M059J (cell line): ENCODE measurements around the gene C4orf54. TPM values are rescaled to one million over a fixed set of nuclear protein-coding genes. Genes with fewer than 3 reads are reported as not detected.

ENCODE experiments used
- DNase-seq: peaks from one replicate; pipeline ENCODE4 v3.0.0-alpha.2; 2012; ENCODE audit warnings: low read depth
- total RNA-seq: library from RNA; depleted of rRNA; stranded (reverse); fragments of >200 nt; shearing (Covaris generic); gene quantifications from 2 replicates; pipeline ENCODE4 v1.2.3, GENCODE V29; 2014; rRNA removed

The C4orf54 gene
- total RNA-seq, 1 experiment from 2014 or later, result 0.37 TPM

DNA sequence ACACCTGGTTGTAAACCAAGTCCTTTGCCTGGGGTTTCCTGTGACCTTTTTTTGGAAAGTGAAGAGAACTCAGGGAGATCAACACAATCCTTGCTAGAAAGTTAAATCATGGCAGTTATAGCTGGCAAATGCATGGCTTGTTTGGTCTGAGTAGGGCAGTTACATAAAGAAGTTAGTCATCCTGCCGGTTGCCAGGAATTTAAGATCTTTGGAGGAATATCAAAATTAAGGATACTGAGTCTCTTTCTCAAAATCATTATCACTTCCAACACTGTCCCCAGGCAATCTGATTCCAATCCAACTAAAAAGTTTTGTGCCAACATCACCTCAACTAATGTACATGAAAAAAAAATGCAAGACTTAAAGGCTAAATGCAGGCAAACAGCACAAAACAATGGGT is 40.3 kb downstream of the C4orf54 start:
- peak; percentile 30 for DNase-seq

DNA sequence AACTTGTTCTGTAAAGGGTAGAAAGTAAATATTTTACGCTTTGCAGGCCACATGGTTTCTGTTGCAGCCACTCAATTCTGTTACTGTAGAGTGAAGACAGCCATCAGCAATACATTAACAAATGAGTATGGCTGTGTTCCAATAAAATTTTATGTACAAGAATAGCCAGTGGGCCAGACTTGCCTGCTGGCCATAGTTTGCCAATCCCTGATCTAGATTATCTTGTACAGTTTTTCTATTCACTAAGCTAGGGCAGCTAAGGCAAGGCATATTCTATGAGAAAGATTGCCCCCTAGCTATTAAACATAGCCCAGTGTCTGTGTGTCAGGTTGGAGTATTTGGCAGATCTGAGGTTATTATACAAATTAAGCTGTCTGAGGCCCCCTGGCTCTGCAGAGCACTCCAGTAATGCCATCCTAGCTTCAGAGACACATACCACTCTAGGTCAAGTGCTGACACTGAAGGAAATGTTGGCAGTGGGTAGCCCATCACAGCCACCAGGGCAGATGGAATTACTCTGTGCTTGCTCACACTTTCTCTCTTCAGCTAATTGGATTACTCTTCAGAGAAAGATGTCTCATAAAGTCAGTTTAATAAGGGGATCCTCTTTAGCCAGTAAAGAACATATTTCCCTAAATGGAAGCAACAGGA is 42.3 kb downstream of the C4orf54 start:
- no peak for DNase-seq

DNA sequence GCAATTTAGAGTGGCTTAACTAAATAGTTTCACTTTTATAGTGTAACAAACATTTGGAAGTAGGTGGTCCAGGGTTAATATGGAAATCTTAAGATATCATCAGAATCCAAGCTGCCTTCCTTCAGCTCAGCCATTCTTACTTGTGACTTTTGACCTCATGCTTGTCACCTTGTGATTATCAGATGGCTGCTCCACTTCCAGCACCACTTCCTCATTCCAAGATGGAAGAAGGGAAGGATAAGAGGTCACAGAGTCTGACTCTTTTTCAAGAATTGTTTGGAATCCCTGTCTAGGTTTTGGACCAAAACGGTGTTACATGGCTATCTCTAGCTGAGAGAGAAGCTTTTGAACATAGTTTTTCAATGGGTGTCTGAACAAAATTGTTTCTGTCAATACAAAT is 43.1 kb downstream of the C4orf54 start:
- no peak for DNase-seq

DNA sequence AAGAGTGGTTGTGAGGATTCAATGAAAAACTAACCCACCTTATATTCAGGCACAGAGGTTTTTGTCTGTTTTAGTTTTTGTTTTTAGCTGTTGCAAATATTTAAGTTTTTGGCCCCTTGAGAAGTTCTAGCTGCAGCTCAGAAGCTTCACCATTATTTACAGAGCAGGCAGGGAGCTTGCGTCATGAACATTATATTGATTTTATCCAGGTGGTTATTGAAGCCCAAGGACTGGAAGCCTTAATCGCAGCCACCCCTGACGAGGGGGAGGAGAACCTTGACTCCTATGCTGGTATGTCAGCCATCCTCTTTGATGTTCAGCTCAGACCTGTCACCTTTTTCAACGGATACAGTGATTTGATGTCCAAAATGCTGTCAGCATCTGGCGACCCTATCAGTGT is 44.9 kb downstream of the C4orf54 start:
- no peak for DNase-seq

DNA sequence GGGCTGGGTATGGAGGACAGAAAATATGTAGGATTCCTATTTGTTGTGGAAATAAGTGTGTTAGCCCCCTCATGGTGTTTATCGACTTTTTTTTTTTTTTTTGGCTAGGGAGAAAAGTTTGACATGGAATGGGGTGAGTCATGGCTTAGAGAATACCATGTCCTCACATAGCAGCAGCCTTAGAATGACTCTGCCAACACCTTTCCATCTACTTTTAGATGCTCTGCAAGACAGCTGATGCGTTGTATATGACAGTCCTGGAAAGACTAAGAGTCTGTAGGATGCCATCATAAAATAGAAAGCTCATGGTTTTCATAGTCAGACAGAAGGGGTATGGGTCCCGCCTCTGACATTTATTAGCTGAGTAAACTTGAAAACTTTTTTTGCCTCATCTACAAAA is 45.3 kb downstream of the C4orf54 start:
- peak; percentile 5 for DNase-seq

DNA sequence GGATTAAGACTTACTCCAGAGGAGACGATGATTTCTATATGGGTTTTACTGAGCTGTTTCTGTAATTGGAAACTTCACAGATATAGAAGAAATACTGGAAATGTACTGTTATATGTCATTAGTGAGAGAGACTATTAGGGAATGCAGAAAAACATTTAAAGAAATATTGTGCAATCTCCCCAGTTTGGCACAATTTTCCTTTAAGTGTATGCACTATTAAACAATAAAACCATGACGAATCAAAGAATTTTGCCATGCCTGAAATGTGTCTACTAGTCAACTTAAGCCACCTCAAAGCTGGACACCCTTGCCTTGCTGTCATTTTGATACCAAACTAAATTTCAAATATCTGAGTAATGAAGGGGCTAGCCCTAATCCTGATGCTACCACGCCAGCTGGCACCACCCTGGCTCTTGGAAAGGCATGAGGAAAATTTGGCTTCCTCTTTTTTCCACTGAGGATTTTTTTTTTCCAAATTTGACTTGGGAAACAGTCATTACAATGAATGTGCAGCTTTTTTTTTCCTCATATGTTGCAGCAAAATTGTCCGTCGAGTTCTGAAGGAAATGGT is 46.9 kb downstream of the C4orf54 start:
- peak; percentile 46 for DNase-seq

DNA sequence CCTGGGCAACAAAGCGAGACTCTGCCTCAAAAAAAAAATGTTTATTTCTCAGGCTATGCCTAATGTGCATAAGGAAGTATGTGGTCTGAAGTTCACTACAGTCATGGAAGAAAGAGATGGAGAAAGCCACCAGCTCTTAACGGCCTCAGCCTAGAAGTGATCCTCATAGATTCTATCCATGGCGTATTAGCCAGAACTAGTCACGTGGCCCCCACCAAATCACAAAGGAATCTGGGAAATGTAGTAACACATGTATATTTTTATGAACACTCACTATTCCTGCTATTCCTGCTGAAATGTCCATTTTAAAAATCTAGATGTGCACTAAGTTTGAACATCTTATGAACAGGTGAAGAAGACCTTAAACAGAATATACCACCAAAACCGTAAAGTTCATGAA is 49.2 kb downstream of the C4orf54 start:
- no peak for DNase-seq

Other genes starting within 250 kb of the C4orf54 start
- not detected in 2 replicates for gene ADH7, start 222.5 kb downstream of the C4orf54 start, total RNA-seq
- not detected in 2 replicates for gene C4orf17, start 146.8 kb downstream of the C4orf54 start, total RNA-seq
- 3.4 and 3.7 TPM in 2 replicates for gene TRMT10A, start 93.8 kb downstream of the C4orf54 start, total RNA-seq
- 0.22 and 1.9 TPM in 2 replicates for gene MTTP, start 83.0 kb downstream of the C4orf54 start, total RNA-seq
- 0.49 and 0.76 TPM in 2 replicates for gene DAPP1, start 159.0 kb upstream of the C4orf54 start, total RNA-seq
- gene LAMTOR3, start 236.6 kb upstream of the C4orf54 start, total RNA-seq, result 27.9 and 44.0 TPM in 2 replicates